HG03469 (cell line): Measurements from ENCODE around the gene ANGEL2.
"Not testable (repeated sequence)": the region's sequence is repeated elsewhere in the genome, so short reads cannot be mapped to it uniquely, and the experiment has no call there.

ENCODE experiments used
- ATAC-seq: cut with Tn5 transposase; IDR thresholded peaks from one replicate; pipeline ENCODE4 v1.9.1; 2021; ENCODE audit warnings: mild to moderate bottlenecking, moderate library complexity, moderate number of reproducible peaks; ENCODE audit not compliant: unreplicated experiment

Gene ANGEL2

GRCh38 chr1:213020016-213020415, 4.3 kb upstream of the ANGEL2 start:
- no peak for ATAC-seq

DNA sequence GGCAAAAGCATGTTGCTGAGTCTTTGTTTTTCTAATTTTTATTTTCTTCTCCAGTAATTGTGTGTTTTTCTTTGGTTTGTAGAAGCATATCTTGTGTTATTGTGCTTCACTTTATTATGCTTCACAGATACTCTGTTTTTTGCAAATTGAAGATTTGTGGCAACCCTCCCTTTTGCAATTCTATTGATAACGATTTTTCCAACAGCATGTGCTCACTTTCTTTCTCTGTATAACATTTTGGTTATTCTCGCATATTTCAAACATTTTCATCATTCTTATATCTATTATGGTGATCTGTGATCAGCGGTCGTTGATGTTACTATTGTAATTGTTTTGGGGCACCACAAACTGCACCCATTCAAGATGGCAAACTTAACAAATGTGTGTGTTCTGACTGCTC, 3.8 kb upstream of the ANGEL2 start:
- ATAC-seq = no peak

- ATAC-seq = no peak
Measured at GRCh38 chr1:213017447-213018273, 2.0 kb upstream of the ANGEL2 start.

- no peak for ATAC-seq
Measured at GRCh38 chr1:213014642-213015041, 1.0 kb downstream of the ANGEL2 start.

DNA sequence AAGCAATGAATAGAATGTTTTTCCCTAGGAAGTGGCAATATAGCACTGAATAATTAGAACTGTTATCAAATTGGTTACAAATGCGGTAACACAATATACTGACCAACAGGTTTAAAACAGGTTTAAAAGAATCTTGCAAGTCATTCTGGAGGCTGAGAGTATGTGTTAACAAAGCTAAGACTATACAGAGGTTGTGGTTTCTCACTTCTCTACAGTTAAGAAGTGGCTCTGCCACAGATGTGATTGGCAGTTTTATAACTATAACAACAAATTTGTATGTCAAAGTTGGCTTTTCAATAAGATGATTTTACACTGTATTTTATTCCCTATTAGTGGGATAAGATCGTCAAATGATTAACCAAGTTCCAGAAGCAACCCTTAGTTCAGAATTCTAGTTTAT, 7.1 kb downstream of the ANGEL2 start:
- peak; percentile 76 for ATAC-seq

DNA sequence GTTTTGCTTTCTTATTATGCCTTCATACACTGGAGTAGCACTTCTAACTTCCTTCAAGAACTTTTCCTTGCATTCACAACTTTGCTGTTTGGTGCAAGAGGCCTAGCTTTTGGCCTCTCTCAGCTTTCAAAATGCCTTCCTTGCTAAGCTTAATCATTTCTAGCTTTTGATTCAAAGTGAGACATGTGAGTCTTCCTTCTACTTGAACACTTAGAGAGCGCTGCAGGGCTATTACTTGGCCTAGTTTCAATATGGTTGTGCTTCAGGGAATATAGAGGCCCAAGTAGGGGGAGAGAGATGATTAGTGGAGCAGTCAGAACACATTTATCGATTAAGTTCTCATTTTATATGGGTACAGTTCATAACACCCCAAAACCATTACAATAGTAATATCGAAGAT, 12.4 kb downstream of the ANGEL2 start:
- no peak for ATAC-seq

DNA sequence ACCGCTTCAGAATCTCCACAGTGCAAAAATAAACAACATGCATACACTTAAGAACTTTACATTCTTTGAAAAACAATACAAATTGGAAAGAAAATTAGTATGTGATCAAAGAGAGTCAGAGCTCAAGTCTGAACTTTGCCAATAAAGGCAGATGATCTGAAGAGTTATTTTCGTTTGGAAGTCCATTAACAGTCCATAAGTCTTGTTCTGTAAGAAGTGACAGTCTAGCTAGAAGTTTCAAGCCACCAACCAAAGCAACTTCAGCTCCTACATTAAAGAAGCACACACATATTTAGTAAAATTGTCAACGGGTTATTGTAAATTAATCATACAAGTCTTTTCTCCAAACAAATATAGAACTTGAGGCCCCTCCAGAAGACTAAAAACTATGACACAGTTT, 20.7 kb downstream of the ANGEL2 start:
- ATAC-seq = no peak

GRCh38 chr1:212993960-212994359, 21.7 kb downstream of the ANGEL2 start:
- not testable (repeated sequence) for ATAC-seq

DNA sequence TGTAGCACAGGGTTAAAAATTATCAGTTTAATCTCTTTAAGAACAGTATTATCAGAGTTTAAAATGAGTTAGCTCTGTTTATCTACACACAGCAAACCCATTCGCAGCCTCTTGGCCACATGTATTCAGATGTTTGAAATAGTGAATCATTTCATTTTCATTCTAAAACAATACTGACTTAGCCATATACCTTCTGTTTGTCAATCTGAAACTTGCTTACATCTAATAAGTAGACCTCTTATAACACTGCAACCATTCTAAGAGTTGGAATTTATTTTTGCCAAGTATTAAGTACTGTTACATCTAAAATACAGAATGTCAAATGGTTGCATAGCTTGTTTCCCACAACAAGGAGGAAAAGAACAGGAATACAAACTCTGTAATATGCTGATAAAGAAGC, 25.4 kb downstream of the ANGEL2 start:
- no peak for ATAC-seq

DNA sequence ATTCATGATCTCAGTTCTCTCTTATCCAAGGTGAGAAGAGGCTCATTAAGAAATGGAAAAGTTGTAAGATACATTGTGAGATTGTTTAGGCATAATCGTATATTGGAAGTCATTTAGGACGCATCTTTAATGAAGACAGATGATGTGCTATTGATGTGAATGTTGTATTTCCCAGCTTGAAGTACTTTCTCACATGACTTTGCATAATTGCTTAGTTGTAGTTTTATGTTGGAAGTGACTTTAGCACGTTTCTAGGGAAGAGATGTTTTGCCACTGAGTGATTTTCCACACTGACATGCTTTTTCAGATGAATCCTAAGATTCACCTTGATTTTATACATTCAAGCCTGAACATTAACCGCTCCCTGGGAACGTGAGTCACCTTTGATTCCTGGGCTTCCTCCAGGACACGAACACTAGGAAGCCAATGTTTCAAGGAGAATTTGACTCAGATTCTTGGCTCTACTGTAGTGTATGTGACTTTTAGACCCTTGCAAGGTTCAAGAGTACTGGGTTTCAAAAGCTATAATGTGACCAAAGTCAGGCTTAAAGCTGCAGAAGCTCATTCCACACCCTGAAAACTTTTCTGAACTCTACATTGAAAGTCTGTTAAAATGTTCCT, 27.9 kb downstream of the ANGEL2 start:
- ATAC-seq = no peak

GRCh38 chr1:212986551-212986950, 29.1 kb downstream of the ANGEL2 start:
- ATAC-seq = no peak

GRCh38 chr1:212984522-212985291, 31.0 kb downstream of the ANGEL2 start:
- no peak for ATAC-seq

DNA sequence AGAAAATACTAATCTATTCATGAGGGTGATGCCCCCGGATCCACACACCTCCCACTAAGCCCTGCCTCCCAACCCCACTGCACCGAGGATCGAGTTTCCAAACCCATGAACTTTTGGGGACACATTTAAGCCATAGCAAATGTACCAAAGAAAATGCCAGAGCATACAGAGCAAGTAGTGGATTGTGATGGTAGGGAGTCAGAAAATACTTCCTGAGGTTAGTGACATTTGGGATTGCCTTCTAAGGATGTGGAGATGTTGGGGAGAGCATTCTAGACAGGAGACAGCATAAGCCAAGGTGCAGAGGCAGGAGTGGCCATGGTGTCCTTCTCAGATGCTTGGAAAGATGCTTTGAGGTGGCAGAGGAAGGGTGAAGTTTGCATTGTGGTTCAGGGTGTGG, 32.2 kb downstream of the ANGEL2 start:
- no peak for ATAC-seq

DNA sequence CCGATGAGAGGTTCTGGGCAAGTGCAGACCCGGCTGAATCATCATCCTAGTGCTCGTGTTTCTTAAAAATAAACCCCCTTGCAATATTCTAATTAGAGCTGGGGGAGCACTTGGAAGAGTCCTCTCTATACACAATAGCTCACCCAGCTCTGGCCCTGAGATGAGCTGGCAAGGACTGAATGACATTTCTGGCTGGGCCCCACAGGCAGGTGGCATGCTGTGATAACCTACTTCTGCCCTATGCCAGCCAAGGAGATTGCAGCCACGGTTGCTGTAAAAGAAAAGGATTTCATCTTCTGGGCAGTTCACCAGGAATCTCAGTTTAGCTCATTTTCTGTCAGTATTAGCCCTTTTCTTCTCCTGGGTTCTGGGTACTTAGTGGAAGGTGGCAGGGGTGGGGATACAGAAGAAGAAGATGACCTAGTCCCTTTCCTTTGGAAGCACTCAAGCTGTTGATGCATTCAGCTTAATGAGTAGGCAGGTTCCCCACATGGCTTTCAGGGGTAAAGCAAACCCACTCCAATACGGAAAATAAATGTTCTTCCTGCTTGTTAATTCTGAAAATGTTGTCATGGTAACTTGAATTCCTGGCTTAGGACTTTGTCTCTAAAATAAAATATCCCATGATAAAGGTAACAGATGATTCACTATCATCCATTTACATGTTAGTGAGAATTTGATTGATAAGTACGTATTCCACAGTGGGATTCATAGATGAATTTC, 33.1 kb downstream of the ANGEL2 start:
- ATAC-seq = no peak

DNA sequence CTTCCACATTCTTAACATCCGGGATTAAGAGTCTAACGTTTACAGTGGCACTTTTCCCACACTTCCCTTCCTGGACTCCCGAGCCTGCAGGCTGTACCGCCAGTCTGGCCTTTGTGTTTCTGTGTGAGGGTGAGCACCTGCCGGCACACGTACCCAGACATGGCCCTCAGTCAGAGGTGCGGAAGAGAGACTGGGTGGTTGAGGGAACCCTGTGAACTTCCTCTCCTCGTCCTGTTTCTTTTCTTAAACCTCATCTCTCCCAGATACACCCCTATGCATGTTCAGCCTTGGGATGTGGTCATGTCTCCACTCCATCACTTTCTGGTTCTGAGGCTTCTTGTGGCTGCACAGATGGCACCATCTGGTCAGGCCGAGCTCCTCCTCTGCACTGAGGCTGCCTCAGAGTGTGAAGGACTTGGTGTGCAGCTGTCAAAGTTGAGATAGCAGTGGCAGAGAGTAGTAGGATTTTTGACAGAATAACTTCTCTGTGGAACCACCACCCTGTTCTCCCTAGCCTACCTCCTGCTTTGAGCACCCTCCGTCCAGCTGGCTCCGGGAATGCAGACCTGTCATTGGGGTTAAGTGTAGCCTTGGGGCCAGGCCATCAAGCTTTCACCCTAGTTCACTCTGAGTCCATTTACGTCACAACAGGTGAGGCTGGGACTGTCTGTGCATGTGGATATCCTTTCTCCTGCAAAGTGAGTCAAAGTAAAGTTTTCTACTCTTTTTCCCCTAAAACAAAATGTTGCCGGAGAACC, 33.9 kb downstream of the ANGEL2 start:
- peak; percentile 36 for ATAC-seq

GRCh38 chr1:212981025-212981495, 34.6 kb downstream of the ANGEL2 start:
- no peak for ATAC-seq

DNA sequence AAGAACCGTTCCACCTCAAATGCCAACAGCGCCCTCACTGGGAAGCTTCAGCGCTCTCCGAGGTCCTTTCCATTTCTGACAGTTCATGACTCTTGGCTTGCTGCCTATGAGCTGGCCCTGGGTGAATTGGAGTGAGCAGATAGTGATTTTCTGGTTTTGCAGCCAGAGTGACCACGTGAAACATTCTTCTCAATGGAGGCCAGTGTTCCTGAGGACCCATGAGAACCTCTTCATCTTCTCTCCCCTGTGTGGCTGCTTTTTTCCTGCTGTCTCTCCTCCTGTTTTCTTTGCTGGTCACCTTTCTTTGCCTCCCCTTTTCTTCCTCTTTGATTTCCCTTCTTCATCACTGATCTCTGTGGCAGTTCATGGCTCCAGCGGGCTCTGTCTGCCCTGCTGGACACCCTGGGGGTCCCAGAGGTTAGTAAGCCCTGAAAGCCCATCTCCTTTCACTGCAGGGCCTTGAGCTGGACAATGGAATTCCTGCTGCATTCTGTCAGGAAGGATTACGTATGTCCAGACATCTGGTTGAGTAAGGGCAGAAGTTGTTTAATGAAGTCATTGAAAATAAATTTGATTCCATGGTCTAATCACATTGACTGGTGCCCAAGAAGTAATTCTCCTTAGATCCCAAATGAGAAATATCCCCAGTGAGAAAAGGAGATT, 35.4 kb downstream of the ANGEL2 start:
- no peak for ATAC-seq

DNA sequence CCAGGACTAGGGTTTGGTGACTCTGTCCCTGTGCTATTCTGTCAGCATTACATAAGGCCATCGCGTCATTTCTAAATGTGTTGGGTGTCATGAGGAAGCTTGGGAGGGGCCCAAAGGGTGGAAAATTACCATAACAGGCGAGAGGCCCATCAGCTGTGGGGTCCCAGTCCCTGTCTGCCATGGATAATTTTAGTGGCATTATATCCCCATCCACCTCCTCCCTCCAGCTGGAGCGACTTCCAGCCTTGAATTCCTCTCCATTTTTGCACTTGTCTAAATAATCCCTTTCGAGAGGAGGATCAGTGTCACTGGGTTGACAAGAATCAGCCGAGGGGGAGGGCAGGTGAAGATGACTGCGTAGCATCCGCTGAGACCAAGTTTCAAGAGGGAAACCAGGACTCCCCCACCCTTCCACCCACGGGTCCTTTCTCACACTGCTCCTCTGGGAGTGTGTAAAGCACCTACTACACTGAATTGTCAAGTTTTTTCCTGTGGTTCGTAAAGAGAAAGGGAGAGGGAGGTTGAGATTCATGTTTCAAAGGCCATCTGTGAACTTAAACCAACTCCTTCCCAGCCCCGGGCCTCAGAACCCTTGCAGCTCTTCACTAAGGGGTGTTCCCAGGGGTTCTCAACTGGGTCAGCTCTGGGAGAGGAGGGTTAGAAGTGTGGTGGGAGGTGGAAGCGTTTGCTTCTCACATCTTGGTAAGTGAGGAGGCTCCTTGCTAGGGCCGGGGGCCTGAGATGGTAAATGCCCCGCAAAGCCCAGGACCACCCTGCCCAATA, 36.1 kb downstream of the ANGEL2 start:
- no peak for ATAC-seq
